Measurements from ENCODE around the gene PFKFB1.
A peak's percentile ranks its signal among the peaks of the same experiment; 100 is the strongest.

PFKFB1 gene

GRCh38 chrX:54994099-54994498 is at the start of gene PFKFB1:
PFKFB1 (minus strand) TSS chrX:54994188; CDS start chrX:54994007, 181 bp downstream.
- no peak for DNase-seq

- no peak for DNase-seq
These were observed 47.5 kb upstream of the PFKFB1 start for GRCh38 chrX:55041514-55041913.

GRCh38 chrX:55039471-55039870 is 45.5 kb upstream of the PFKFB1 start:
- DNase-seq, result no peak

GRCh38 chrX:55033429-55033828 is 39.4 kb upstream of the PFKFB1 start:
- DNase-seq, result no peak

- no peak for DNase-seq
These were observed 36.5 kb upstream of the PFKFB1 start, which contains the start of gene ALAS2 for GRCh38 chrX:55030271-55031205. ALAS2 (minus strand) TSS chrX:55030977; CDS start chrX:55026000, 4,977 bp downstream.

- no peak for DNase-seq
These were observed 35.3 kb upstream of the PFKFB1 start for GRCh38 chrX:55029291-55029690.

- DNase-seq, result no peak
These were observed 34.6 kb upstream of the PFKFB1 start for GRCh38 chrX:55028611-55029010.

- no peak for DNase-seq
These were observed 34.1 kb upstream of the PFKFB1 start for GRCh38 chrX:55028040-55028439.

- DNase-seq, result no peak
These were observed 32.9 kb upstream of the PFKFB1 start for GRCh38 chrX:55026840-55027239.

GRCh38 chrX:55026143-55026542 is 32.2 kb upstream of the PFKFB1 start:
- no peak for DNase-seq

GRCh38 chrX:55014897-55015299 is 20.9 kb upstream of the PFKFB1 start:
- no peak for DNase-seq

GRCh38 chrX:55011294-55011693 is 17.3 kb upstream of the PFKFB1 start:
- DNase-seq, result no peak

GRCh38 chrX:55008571-55009358 is 14.8 kb upstream of the PFKFB1 start:
- peak; percentile 33 for DNase-seq

- no peak for DNase-seq
These were observed 13.7 kb upstream of the PFKFB1 start for GRCh38 chrX:55007656-55008055.

GRCh38 chrX:55006827-55007621 is 13.0 kb upstream of the PFKFB1 start:
- DNase-seq, result no peak

- no peak for DNase-seq
These were observed 11.3 kb upstream of the PFKFB1 start for GRCh38 chrX:55005256-55005655.

GRCh38 chrX:55004231-55004630 is 10.2 kb upstream of the PFKFB1 start:
- no peak for DNase-seq

GRCh38 chrX:54999717-55000598 is 6.0 kb upstream of the PFKFB1 start, which contains the start of gene APEX2:
APEX2 (plus strand) TSS chrX:55000363; CDS start chrX:55000423, 60 bp downstream.
- peak; percentile 91 for DNase-seq

- no peak for DNase-seq
These were observed 1.6 kb upstream of the PFKFB1 start for GRCh38 chrX:54995621-54996020.

GRCh38 chrX:54994668-54995351 is 822 bp upstream of the PFKFB1 start:
- no peak for DNase-seq

All from left hindlimb (tissue), 1 donor.